WERI-Rb-1 (cell line): ENCODE measurements around the gene PAXX.

Experiments
- DNase-seq: peaks from one replicate; pipeline ENCODE4 v3.0.0-alpha.2; 2020
- H3K27ac ChIP-seq: fragments of 250-450 bp; sonication (Bioruptor Pico); 2 replicates; pipeline ENCODE4 v1.5.1; 2020; ENCODE audit warnings: mild to moderate bottlenecking, moderate library complexity
- H3K27me3 ChIP-seq: fragments of 250-450 bp; sonication (Bioruptor Pico); 2 replicates; pipeline ENCODE4 v1.5.1; 2021; ENCODE audit warnings: mild to moderate bottlenecking, low read depth, moderate library complexity; ENCODE audit not compliant: insufficient read depth, severe bottlenecking
- H3K36me3 ChIP-seq: fragments of 250-450 bp; sonication (Bioruptor Pico); 2 replicates; pipeline ENCODE4 v1.5.1; 2020; ENCODE audit warnings: mild to moderate bottlenecking, moderate library complexity
- H3K4me3 ChIP-seq: 2 replicates; pipeline ENCODE4 v1.5.1; 2011; ENCODE audit warnings: low read depth, mild to moderate bottlenecking, control low read depth, low read length
- H3K9me3 ChIP-seq: fragments of 250-450 bp; sonication (Bioruptor Pico); 2 replicates; pipeline ENCODE4 v1.5.1; 2021; ENCODE audit warnings: mild to moderate bottlenecking, moderate library complexity; ENCODE audit not compliant: severe bottlenecking
- TF ChIP-seq, protein P1 (sequence below): IDR thresholded peaks from 2 replicates; pipeline ENCODE4 v1.5.1; 2011; ENCODE audit warnings: low read depth, mild to moderate bottlenecking, control low read depth, inconsistent platforms, low read length

PAXX gene

DNA sequence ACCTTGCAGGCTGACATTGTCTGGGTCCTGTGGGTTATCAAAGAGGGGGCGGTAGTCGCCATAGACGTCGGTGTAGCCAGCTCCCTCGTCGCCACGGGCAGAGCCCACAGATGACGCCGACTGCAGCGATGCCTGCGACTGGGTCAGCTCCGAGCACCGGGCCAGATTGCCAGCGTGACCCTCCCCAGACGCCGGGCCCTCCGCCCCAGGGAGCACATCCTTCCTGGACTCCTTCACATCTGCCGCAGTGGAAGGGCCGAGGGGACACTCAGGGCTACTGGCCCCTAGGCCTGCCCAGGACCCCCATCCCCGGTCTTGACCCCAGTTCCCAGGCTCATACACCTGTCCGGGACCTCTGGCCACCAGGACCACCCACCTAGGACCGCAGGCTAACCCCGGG, 21.9 kb downstream of the PAXX start:
- Histone ChIP-seq H3K4me3 (no peak overlapping the region), H3K9me3 (no peaks in the 10 kb centered on the region), H3K27me3 (no peaks in the 10 kb centered on the region), H3K27ac (no peak overlapping the region), H3K36me3 (peaks cover 43% of the 10 kb centered on the region)
- DNase-seq, result no peak
- TF ChIP-seq, protein P1, sequence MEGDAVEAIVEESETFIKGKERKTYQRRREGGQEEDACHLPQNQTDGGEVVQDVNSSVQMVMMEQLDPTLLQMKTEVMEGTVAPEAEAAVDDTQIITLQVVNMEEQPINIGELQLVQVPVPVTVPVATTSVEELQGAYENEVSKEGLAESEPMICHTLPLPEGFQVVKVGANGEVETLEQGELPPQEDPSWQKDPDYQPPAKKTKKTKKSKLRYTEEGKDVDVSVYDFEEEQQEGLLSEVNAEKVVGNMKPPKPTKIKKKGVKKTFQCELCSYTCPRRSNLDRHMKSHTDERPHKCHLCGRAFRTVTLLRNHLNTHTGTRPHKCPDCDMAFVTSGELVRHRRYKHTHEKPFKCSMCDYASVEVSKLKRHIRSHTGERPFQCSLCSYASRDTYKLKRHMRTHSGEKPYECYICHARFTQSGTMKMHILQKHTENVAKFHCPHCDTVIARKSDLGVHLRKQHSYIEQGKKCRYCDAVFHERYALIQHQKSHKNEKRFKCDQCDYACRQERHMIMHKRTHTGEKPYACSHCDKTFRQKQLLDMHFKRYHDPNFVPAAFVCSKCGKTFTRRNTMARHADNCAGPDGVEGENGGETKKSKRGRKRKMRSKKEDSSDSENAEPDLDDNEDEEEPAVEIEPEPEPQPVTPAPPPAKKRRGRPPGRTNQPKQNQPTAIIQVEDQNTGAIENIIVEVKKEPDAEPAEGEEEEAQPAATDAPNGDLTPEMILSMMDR, result no peak

DNA sequence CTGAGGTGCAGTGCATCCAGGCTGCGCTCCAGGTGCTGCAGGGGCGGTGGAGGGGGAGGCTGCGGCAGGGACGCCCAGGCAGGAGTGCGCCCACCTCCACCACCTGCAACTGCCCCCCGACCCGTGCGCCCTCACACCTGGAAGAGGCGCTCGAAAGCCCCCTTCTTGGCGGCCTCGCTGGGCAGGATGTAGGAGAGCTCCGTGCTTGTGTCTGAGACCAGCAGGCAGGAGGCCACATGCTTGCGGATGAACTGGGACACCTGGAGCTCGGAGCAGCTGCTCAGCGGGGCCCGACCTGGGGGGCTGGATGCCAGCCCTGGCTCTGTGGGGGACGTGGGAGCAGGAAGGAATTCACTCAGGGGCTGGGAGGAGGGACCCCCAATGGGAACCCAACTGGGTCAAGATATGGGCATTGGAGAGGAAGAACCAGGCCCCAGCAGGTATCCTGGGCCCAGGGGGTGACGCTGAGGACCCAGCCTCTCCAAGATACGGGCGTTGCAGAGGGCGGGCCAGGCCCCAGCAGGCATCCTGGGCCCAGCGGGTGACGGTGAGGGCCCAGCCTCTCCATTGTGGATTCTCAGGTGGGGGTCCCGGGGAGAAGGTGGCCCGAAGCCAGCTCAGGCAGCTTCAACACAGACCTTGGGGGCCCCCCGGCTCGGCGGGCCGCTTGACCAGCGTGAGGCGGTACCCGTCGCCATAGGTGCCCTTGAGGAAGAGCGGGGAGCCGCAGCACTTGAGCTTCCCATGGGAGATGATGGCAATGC, 22.7 kb downstream of the PAXX start:
- no peaks in the 10 kb centered on the region for H3K27me3 ChIP-seq
- H3K9me3 ChIP-seq, result no peaks in the 10 kb centered on the region
- no peak overlapping the region for H3K27ac ChIP-seq
- DNase-seq, result no peak
- no peak overlapping the region for H3K4me3 ChIP-seq
- TF ChIP-seq, protein P1, result no peak
- peaks cover 37% of the 10 kb centered on the region for H3K36me3 ChIP-seq

DNA sequence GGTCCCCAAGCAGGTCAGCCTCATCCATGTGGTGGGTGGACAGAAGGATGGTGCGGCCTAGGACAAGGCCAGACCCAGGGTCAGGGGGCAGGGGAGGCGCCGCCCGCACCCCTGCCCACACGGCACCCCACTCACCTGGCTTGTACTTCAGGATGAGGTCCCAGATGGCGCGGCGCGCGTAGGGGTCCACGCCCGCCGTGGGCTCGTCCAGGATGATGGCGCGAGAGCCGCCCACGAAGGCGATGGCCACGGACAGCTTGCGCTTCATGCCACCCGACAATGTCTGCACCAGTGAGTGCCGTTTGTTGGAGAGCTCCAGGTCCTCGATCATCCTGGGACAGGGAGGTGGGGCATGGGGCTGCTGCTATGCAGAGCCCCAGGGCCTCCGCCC, 23.3 kb downstream of the PAXX start:
- Histone ChIP-seq H3K4me3 (no peak overlapping the region), H3K36me3 (peaks cover 37% of the 10 kb centered on the region), H3K27me3 (no peaks in the 10 kb centered on the region), H3K9me3 (no peaks in the 10 kb centered on the region), H3K27ac (no peak overlapping the region)
- DNase-seq, result no peak
- TF ChIP-seq, protein P1, result no peak

DNA sequence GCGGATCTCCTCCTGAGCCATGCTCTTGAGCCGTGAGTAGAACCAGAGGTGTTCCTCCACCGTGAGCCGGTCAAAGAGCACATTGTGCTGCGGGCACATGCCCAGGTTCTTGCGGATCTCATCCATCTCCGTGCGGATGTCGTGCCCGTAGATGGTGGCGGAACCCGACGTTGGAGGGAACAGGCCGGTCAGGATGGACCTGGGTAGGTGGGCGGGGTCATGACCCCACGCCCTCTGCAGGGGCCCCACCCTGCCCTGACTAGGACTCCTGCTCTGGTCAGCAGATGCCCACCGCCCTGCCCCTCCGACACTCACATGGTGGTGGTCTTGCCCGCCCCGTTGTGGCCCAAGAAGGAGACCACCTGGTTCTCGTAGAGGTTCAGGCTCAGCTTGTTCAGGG, 23.8 kb downstream of the PAXX start:
- Histone ChIP-seq H3K4me3 (no peak overlapping the region), H3K27me3 (no peaks in the 10 kb centered on the region), H3K36me3 (peaks cover 37% of the 10 kb centered on the region), H3K27ac (no peak overlapping the region), H3K9me3 (no peaks in the 10 kb centered on the region)
- DNase-seq, result no peak
- TF ChIP-seq, protein P1, result no peak

DNA sequence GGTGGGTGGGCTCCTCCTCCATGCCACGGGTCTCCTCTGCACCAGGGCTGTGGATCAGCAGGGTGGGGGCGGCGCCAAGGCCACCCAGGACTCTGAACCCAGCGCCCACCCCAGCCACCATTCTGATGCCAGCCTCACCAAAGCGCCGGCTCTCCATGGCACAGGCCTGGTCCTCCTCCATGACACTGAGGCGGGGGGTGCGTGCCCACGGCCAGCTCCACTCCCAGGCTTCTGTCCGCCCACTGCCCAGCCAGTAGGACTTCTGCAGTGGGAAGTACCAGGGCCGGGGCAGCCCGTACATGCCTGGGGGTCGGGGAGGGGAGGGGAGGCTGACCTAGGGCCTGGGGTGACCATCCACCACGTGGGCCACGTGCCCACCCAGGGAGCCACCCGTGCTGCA, 24.2 kb downstream of the PAXX start:
- Histone ChIP-seq H3K27ac (no peak overlapping the region), H3K4me3 (no peak overlapping the region), H3K36me3 (peaks cover 35% of the 10 kb centered on the region), H3K27me3 (no peaks in the 10 kb centered on the region), H3K9me3 (no peaks in the 10 kb centered on the region)
- DNase-seq, result no peak
- TF ChIP-seq, protein P1, result no peak

DNA sequence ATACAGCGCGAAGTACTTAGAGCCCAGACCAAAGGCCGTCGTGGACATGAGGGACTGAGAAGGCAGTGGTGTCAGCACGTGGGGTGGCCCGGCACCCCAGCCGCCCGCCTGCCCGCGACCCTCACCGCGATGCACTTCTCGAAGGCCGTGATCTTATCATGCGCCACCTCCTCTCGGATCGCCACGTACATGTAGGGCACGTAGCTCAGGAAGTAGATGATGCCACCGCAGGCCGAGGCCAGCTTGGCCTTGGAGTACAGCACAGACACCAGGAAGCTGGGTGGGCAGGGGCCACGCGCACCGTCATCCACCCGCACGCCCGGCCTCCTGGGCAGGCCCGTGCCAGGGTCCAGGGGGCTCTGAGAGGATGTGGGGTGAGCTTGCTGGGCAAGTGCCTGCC, 24.8 kb downstream of the PAXX start:
- Histone ChIP-seq H3K27me3 (no peaks in the 10 kb centered on the region), H3K9me3 (no peaks in the 10 kb centered on the region), H3K27ac (no peak overlapping the region), H3K36me3 (peaks cover 32% of the 10 kb centered on the region), H3K4me3 (no peak overlapping the region)
- DNase-seq, result no peak
- TF ChIP-seq, protein P1, result no peak
